ENCODE measurements around the gene MARCHF2.
"Not testable (repeated sequence)": the region's sequence is repeated elsewhere in the genome, so short reads cannot be mapped to it uniquely, and the experiment has no call there.

MARCHF2 gene

GRCh38 chr19:8412783-8413628 lies at the start of gene MARCHF2:
Gene MARCHF2 (plus strand): TSS chr19:8413305. CDS start chr19:8421841, 8,536 bp downstream.
- peak; percentile 88 for DNase-seq

GRCh38 chr19:8363803-8364771 lies 49.0 kb upstream of the MARCHF2 start, which contains the start of gene ANGPTL4:
Gene ANGPTL4 (plus strand): TSS chr19:8364155. CDS start chr19:8364322, 167 bp downstream.
- no peak for DNase-seq

GRCh38 chr19:8366121-8366581 lies 47.0 kb upstream of the MARCHF2 start:
- no peak for DNase-seq

GRCh38 chr19:8366961-8367326 lies 46.2 kb upstream of the MARCHF2 start:
- no peak for DNase-seq

GRCh38 chr19:8367327-8368001 lies 45.6 kb upstream of the MARCHF2 start:
- peak; percentile 76 for DNase-seq

- DNase-seq = no peak
Observed at GRCh38 chr19:8370176-8371010, 42.7 kb upstream of the MARCHF2 start.

GRCh38 chr19:8371011-8371804 lies 41.9 kb upstream of the MARCHF2 start:
- DNase-seq = no peak

- DNase-seq = no peak
Observed at GRCh38 chr19:8373867-8374813, 39.0 kb upstream of the MARCHF2 start.

- DNase-seq = not testable (repeated sequence)
Observed at GRCh38 chr19:8375766-8376165, 37.3 kb upstream of the MARCHF2 start.

GRCh38 chr19:8376373-8376974 lies 36.6 kb upstream of the MARCHF2 start:
- not testable (repeated sequence) for DNase-seq

GRCh38 chr19:8377598-8377997 lies 35.5 kb upstream of the MARCHF2 start:
- DNase-seq = no peak

GRCh38 chr19:8379156-8379891 lies 33.8 kb upstream of the MARCHF2 start:
- peak; percentile 4 for DNase-seq

GRCh38 chr19:8384569-8384968 lies 28.5 kb upstream of the MARCHF2 start:
- DNase-seq = not testable (repeated sequence)

- DNase-seq = not testable (repeated sequence)
Observed at GRCh38 chr19:8385103-8385502, 28.0 kb upstream of the MARCHF2 start.

GRCh38 chr19:8385566-8385965 lies 27.5 kb upstream of the MARCHF2 start:
- not testable (repeated sequence) for DNase-seq

- not testable (repeated sequence) for DNase-seq
Observed at GRCh38 chr19:8386419-8386818, 26.7 kb upstream of the MARCHF2 start.

- no peak for DNase-seq
Observed at GRCh38 chr19:8386990-8387389, 26.1 kb upstream of the MARCHF2 start.

All from NCI-H2171 treated with DMSO at 0.1 percent for 48 hours (cell line).